Omental fat pad (tissue), 4 donors: ENCODE data around the gene TMEM243. TPM values are rescaled to one million over a fixed set of nuclear protein-coding genes. Genes with fewer than 3 reads are reported as not detected.

Experiments
- ATAC-seq: fragments of 150-250 bp; one replicate; pipeline ENCODE4 v1.9.1; 2016; ENCODE audit warnings: mild to moderate bottlenecking, moderate library complexity; ENCODE audit not compliant: low FRiP score
- DNase-seq: peaks from one replicate; pipeline ENCODE4 v3.0.0-alpha.2; 2019; ENCODE audit warnings: low spot score
- small RNA-seq: library from RNA; depleted of rRNA; stranded (forward); fragments of <200 nt; gene quantifications from one replicate; pipeline ENCODE3, GENCODE V24; 2016
- total RNA-seq, 4 donors: library from RNA; depleted of rRNA; stranded (reverse); fragments of >200 nt; gene quantifications; one replicate each; pipeline ENCODE4 v1.1.0, GENCODE V29; 2016
- TF ChIP-seq, protein P1 (sequence below), 3 donors: fragments of 450-650 bp; IDR thresholded peaks; one replicate each; pipeline ENCODE4 v1.5.1; 2016 to 2017; ENCODE audit warnings: antibody characterized with exemption in 3 of 3, mild to moderate bottlenecking in 3 of 3, moderate library complexity in 2 of 3

The TMEM243 gene
- total RNA-seq, 4 donors from 2014 or later, result 27.4 to 58.6 (median 37.5) TPM

DNA sequence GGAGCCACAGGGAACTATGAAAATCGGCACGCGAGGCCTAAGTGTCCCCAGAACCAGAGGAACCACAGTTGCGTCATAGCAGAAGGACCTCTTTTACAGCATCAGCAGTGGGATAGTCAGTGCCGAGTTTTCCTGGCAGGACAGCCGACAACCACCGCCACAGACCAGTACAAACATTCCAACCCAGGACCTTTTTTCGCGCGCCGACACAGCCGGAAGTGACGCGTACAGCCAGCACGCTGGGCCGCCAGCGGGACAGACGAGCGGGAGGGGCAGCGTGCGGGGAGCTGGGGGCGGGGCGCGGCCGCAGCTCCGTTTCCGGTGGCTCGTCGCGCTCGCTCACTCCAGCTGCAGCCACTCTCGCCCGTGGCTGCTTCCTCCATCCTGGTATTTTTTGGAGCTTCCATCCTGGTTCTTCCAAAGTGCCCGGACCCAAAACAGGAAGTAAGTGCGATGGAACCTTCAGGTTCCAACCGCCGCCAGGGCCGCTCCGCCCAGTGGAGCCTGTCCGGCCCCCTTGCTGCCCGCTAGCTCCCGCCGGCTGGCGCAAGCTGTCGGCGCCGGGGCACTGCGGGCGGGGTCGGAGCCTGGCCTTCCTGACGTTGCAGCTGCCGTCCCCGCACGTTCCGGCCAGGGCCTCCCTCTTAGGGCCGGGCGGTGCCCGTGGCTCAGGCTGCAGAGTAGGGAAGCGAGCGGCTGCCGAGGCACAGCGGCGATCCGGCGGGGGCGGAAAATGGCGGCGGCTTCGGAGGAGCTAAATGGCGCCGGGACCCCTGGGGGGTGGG is 67.2 kb downstream of the TMEM243 start, which contains the start of gene DMTF1:
Gene DMTF1 (plus strand): TSS at position 342 of the 785 bp plus-strand sequence. CDS start 12,489 bp downstream, outside the sequence.
- ATAC-seq (peak; percentile 97), DNase-seq (peak; percentile 78)
- TF ChIP-seq, protein P1, sequence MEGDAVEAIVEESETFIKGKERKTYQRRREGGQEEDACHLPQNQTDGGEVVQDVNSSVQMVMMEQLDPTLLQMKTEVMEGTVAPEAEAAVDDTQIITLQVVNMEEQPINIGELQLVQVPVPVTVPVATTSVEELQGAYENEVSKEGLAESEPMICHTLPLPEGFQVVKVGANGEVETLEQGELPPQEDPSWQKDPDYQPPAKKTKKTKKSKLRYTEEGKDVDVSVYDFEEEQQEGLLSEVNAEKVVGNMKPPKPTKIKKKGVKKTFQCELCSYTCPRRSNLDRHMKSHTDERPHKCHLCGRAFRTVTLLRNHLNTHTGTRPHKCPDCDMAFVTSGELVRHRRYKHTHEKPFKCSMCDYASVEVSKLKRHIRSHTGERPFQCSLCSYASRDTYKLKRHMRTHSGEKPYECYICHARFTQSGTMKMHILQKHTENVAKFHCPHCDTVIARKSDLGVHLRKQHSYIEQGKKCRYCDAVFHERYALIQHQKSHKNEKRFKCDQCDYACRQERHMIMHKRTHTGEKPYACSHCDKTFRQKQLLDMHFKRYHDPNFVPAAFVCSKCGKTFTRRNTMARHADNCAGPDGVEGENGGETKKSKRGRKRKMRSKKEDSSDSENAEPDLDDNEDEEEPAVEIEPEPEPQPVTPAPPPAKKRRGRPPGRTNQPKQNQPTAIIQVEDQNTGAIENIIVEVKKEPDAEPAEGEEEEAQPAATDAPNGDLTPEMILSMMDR (IDR thresholded peaks at IDR 0.05), result no peak

DNA sequence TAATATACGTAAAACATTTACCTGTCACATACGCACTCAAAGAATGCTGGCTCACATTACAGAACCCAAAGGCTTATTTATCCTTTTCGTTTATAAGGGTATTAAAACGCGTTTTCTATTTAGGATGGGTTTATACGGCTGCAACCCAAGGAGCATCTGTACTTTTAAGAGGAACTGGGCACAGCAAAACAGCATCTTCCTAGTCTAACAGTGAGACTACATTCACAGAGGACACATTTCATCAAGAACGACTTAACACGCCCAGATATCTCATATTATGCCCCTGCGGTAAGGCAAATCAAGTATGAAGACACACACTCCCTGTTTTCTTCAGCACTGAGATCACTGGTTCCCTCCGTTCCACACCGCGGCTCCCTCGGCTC is 67.8 kb downstream of the TMEM243 start:
- TF ChIP-seq, protein P1 (IDR thresholded peaks at IDR 0.05), result no peak
- DNase-seq (no peak), ATAC-seq (peak; percentile 51)

DNA sequence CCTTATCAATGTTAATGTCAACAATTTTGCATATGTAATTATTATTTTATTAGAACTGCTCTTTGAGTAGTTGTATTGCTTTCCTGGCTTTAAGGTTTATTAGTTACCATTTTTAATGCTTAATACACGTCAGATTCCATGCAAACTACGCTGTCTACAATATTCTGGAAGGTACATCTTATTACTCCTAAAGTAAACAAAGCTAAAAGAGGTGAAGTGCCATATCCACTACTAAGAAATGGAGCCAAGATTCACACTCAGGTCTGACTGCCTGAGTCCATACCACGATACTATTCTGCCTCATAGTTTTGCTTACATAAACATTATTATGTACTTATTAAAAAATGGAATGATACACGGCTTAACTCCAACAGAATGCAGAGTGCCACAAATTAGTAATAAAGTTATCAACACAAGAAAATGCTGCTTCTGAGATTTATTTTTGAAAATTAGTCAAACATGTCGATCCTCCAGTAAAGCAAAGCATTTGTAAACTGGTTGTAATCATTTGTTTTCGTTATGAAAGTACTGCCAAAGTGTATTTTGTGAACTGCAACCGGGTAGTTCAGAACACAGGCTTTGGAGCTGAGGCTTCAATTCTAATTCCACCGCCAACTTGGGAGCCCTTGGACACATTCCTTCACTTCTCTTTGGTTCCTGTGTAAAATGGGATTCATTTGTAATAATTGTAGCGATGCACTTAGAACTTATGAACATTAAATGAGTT is 68.4 kb downstream of the TMEM243 start:
- TF ChIP-seq, protein P1 (IDR thresholded peaks at IDR 0.05), result no peak

DNA sequence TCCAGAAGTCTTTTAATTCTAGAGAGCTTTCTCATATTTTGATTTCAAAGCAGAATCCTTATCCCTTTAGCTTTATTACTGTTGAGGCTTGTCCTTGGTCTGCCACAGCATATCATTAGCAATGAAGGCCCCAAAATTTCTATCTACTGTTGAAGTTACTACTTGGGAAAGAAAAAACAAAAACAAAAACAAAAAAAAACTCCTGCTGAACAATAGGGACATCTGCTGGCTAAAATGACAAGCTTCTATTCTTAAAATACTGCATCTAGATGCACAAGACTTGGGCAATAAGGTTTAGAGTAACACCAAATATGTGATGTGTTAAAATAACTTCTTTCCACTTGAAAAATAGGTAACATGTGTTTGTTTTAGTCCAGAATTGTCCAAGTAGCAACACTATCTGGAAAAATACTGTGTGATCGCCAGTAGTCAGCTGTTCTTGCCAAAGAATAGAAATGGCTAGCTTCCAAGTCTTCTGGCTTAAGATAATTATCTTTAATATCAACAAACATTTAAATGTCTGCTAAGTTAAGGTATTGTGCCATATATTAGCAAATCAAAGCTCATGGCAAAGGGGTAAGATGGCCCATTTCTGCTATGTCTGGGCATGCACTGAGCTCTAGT is 71.1 kb downstream of the TMEM243 start:
- TF ChIP-seq, protein P1 (IDR thresholded peaks at IDR 0.05), result no peak
- no peak for DNase-seq
- no peak for ATAC-seq

More for the DNA sequence above, 68.4 kb downstream of the TMEM243 start:
- DNase-seq, result no peak
- no peak for ATAC-seq

DNA sequence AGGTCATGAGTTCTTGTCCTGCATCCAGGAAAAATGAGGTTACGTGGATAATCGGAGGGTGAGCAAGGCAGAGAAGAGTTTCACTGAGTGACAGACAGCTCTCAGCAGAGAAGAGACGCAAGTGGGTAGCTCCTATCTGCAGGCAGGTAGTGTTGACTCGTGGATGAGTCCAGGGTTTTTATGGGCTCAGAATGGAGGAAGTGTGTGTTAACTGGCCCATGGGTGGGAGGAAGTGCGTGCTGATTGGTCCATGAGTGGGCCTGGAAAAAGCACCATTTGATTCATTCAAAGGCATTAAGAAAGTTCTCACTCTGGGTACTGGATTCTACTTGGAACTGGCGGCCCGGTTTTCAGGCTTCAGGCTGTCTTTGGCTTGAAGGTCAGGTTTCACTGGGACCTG is 72.0 kb downstream of the TMEM243 start:
- DNase-seq (no peak), ATAC-seq (no peak)
- TF ChIP-seq, protein P1 (IDR thresholded peaks at IDR 0.05), result no peak

DNA sequence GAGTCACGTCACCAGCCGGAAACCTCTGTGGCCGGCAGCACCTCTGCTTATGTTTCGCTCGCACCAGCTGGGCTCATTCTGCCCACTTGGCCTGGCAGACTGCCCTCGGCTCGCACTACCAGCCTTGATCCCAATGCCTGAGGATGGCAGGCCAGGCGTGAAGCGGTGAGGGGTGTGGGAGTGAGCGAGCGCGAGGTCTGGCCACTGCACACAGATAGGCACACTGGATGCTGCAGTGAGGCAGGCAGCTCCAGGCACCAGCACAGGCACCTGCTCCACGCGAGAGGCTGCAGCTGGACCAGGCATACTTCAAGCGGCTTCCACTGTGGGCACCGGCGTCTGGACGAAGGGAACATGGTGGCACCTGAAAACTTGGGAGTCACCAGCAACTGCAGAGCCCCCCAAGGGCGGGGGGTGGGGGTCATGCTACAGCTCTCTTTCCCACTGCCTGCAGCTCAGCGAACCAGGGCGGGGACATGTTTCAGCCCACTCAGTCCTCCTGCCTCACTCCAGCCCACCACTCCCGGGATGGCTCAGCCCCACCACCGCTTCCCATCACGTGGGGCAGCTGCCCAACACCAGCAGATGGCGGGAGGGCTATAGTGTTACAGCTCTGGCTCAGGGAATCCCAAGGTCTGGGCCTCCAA is 72.7 kb downstream of the TMEM243 start:
- ATAC-seq, result no peak
- TF ChIP-seq, protein P1 (IDR thresholded peaks at IDR 0.05), result no peak
- DNase-seq, result no peak

Small RNA genes within 50 kb of the gene (small RNA-seq; reads per million reads assigned to genes)
- gene RF00019, result not detected
- gene RF02271, result not detected

Other genes with a start within 250 kb of the TMEM243 start
- gene ELAPOR2, start 160.1 kb downstream of the TMEM243 start, total RNA-seq, result 10 to 100 TPM; 18.7 to 34.5 (median 19.0) TPM
- 100 to 1,000 TPM in 1 of 4 donors, 10 to 100 TPM in 3; 64.4 to 121 (median 78.4) TPM for gene DMTF1, start 67.3 kb downstream of the TMEM243 start, total RNA-seq
- gene CROT, start 125.9 kb upstream of the TMEM243 start, total RNA-seq, result 10 to 100 TPM in 3 of 4 donors, 1 to 10 TPM in 1; 3.0 to 29.5 (median 11.9) TPM